AG09309 (cell line): ENCODE data around the gene TAS2R16.

Experiments used
- DNase-seq: peaks from one replicate; pipeline ENCODE4 v3.0.0-alpha.2; 2010; ENCODE audit warnings: low read depth
- H3K4me3 ChIP-seq: 2 replicates; pipeline ENCODE4 v1.5.1; 2011; ENCODE audit warnings: mild to moderate bottlenecking, low read depth, low read length, moderate library complexity; ENCODE audit not compliant: control insufficient read depth
- CTCF ChIP-seq: IDR thresholded peaks from 2 replicates; pipeline ENCODE4 v1.5.1; 2011; ENCODE audit warnings: mild to moderate bottlenecking, low read depth, low read length, inconsistent platforms; ENCODE audit not compliant: insufficient read depth, control insufficient read depth; ENCODE audit errors: missing control alignments

Gene TAS2R16

GRCh38 chr7:123004931-123005330, 9.4 kb upstream of the TAS2R16 start:
- no peak overlapping the region for H3K4me3 ChIP-seq
- DNase-seq = no peak
- no peak for TF ChIP-seq CTCF

DNA sequence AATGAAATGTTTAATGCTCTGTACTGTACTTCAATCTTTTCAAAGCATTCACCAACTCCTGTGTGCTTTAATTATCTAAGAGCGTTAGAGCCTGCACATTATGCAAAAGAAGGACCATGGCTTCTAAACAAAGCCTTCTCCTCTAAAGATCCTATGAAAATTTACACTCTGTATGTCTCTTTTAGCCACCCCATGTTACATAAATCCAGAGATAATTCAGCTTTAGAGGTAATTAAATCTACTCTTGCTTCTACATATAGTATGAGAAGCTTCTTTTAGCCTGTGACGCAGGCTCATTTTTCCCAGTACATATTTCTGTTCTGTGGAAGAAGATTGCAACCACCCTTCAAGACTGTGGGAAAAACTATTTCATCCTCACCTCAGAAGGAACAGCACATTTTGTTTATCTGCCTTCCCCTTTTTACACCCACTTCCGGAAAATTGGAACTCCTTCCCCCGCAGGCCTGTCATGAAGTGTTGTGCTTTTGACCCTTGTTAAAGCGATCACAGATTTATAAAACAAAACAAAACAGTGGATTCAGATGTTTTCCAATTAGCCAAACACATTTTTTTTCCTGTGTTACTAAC, 8.1 kb upstream of the TAS2R16 start:
- no peak for TF ChIP-seq CTCF

DNA sequence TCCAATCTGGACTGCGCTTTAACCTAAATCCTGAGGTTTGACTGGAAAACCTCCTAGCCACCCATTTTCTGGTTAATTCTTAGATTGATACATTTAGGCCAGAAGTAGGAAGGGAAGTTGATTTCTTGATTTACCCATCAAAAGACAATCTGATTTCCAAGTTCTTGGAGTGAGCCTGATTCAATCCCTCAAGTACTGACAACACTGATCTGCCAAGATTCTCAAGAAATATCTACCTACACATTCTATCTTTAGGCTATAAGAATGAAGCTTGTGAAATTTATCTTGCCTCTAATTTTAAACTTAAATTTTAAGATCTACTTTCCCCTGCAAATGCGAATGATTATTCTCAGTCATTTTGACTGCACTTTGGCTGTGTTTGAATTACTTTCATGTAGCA, 5.9 kb downstream of the TAS2R16 start:
- no peak overlapping the region for H3K4me3 ChIP-seq
- no peak for TF ChIP-seq CTCF
- no peak for DNase-seq

More for the DNA sequence above, 8.1 kb upstream of the TAS2R16 start:
- H3K4me3 ChIP-seq = no peak overlapping the region
- DNase-seq = no peak

DNA sequence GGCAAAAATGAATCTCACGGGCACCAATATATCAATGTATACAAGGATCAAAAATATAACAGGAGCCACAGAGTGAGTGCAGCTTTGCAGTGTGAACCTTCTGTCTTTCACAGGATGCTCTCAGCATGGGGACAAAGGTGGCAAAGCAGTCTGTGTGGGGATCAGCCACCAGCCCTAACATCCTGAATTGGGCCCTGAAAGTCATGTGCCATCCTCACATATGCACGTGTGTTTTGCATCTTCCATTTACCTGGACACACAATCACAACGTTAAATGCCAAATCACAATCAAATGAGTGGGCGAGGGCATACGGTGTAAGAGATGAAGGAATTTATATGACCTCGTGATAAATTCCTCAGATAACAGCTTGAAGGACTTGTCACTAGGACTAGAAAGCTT, 6.5 kb downstream of the TAS2R16 start:
- no peak for TF ChIP-seq CTCF
- no peak overlapping the region for H3K4me3 ChIP-seq

DNA sequence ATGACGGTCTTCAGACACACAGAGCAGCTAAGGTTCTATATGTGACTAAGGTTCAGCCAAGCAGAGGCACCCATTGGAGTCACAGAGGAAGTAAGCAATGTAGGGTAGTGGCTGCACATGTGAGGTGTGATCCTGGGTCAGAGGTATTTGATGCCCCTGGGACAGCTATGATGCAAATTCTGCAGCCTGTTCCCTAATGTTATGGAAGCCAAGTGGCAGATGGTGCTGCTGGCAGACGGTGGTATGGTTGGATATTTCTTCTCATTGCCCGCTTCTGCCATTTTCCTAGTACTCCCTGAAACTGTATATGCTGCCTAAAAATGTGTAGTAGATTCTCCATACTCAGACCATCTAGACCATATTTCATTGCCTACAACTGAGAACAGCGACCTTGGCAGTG, 7.2 kb downstream of the TAS2R16 start:
- no peak for DNase-seq
- TF ChIP-seq CTCF = no peak
- H3K4me3 ChIP-seq = no peak overlapping the region

More for the DNA sequence above, 6.5 kb downstream of the TAS2R16 start:
- no peak for DNase-seq

DNA sequence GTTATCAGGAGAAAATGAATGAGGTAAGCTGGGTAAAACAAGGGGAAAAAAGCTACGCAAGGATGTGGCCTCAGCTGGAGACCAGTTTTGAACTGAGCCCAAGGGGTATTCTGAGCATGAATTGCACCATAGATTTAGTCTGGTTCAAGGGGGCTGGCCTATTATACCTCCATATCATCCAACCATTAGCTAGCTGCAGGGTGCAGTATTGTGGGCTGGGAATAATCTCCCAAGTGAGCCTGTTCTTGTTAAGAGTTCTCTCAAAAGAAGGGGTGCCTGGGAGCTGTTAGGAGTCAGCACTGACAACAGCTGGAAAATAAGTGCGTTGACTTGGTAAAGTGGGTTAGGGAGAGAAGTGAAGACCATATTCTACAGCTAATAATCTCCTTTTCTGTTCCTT, 8.0 kb downstream of the TAS2R16 start:
- TF ChIP-seq CTCF = no peak
- no peak for DNase-seq

DNA sequence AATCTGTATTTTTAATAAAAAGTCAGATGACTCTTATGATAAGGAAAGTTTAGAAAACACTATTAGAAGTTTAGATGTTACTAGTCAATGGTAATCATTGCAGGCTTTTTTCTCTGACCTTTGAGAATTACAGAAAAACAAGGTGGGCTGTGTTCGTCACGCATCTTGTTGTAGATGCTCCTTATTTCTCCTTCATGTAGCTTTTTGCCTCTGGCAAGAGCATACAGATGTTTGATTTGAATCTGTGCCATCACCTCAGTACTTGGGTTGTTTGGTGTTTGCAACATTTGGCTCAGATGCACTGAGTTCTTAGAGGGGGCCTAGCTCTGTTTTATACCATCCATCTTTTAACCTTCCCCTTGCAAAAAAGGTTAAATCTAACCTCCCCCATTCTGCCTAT, 11.5 kb downstream of the TAS2R16 start:
- H3K4me3 ChIP-seq = no peak overlapping the region
- DNase-seq = no peak
- TF ChIP-seq CTCF = no peak

More for the DNA sequence above, 8.0 kb downstream of the TAS2R16 start:
- no peak overlapping the region for H3K4me3 ChIP-seq
